HG03103 (cell line): ENCODE results near the gene CLEC10A.

Experiments used
- ATAC-seq: cut with Tn5 transposase; IDR thresholded peaks from one replicate; pipeline ENCODE4 v1.9.1; 2021; ENCODE audit warnings: low read depth; ENCODE audit not compliant: unreplicated experiment

The CLEC10A gene

GRCh38 chr17:7042501-7043181 is 37.4 kb downstream of the CLEC10A start:
- no peak for ATAC-seq

GRCh38 chr17:7041607-7042500 is 38.2 kb downstream of the CLEC10A start:
- no peak for ATAC-seq

GRCh38 chr17:7039832-7040231 is 40.2 kb downstream of the CLEC10A start:
- ATAC-seq: no peak

- ATAC-seq: no peak
Measured at GRCh38 chr17:7038025-7038862, 41.8 kb downstream of the CLEC10A start.

GRCh38 chr17:7035591-7036368 is 44.3 kb downstream of the CLEC10A start, which contains the start of gene SLC16A13:
Gene SLC16A13 (plus strand): TSS chr17:7036015. CDS start chr17:7036383, 368 bp downstream.
- peak; percentile 85 for ATAC-seq

- ATAC-seq: no peak
Measured at GRCh38 chr17:7034955-7035590, 45.0 kb downstream of the CLEC10A start.

- ATAC-seq: no peak
Measured at GRCh38 chr17:7029659-7030058, 50.4 kb downstream of the CLEC10A start.

GRCh38 chr17:7029096-7029495 is 51.0 kb downstream of the CLEC10A start:
- no peak for ATAC-seq

- no peak for ATAC-seq
Measured at GRCh38 chr17:7027335-7027734, 52.7 kb downstream of the CLEC10A start.

GRCh38 chr17:7026471-7027115 is 53.5 kb downstream of the CLEC10A start:
- no peak for ATAC-seq

GRCh38 chr17:7025245-7025644 is 54.8 kb downstream of the CLEC10A start:
- ATAC-seq: no peak
